HTR-8/SVneo (cell line): ENCODE data around the gene PXMP4.

Source experiments
- DNase-seq: peaks from one replicate; pipeline ENCODE4 v3.0.0; 2011; ENCODE audit warnings: low spot score, mixed read lengths; ENCODE audit not compliant: insufficient read length
- FAIRE-seq: peaks from 2 replicates; lab custom pipeline; 2011; peaks lifted over from hg19 to GRCh38; lab: Jason Lieb, UNC

The PXMP4 gene

GRCh38 chr20:33672426-33673113 is 47.5 kb downstream of the PXMP4 start:
- FAIRE-seq: no peak
- DNase-seq: no peak

- no peak for DNase-seq
- no peak for FAIRE-seq
Observed at GRCh38 chr20:33671573-33672288, 48.4 kb downstream of the PXMP4 start.

- no peak for FAIRE-seq
- no peak for DNase-seq
Observed at GRCh38 chr20:33670715-33671499, 49.2 kb downstream of the PXMP4 start.

GRCh38 chr20:33669873-33670640 is 50.1 kb downstream of the PXMP4 start:
- no peak for FAIRE-seq

GRCh38 chr20:33669224-33669623 is 50.9 kb downstream of the PXMP4 start:
- FAIRE-seq (no peak), DNase-seq (no peak)

More at GRCh38 chr20:33669873-33670640, 50.1 kb downstream of the PXMP4 start:
- DNase-seq: no peak

- DNase-seq: no peak
- FAIRE-seq: no peak
Observed at GRCh38 chr20:33668466-33669155, 51.5 kb downstream of the PXMP4 start.

- FAIRE-seq (no peak), DNase-seq (no peak)
Observed at GRCh38 chr20:33667676-33668465, 52.2 kb downstream of the PXMP4 start.

GRCh38 chr20:33667245-33667675 is 52.9 kb downstream of the PXMP4 start:
- FAIRE-seq: no peak
- no peak for DNase-seq

GRCh38 chr20:33666293-33667244 is 53.5 kb downstream of the PXMP4 start, which contains the start of gene ACTL10:
TSS of gene ACTL10 (plus strand) at chr20:33666943. CDS start at chr20:33667498, 555 bp downstream.
- FAIRE-seq: no peak
- no peak for DNase-seq

- DNase-seq: no peak
- peak; percentile 65 for FAIRE-seq
Observed at GRCh38 chr20:33664762-33665144, 55.4 kb downstream of the PXMP4 start.

- DNase-seq (no peak), FAIRE-seq (no peak)
Observed at GRCh38 chr20:33664085-33664761, 55.9 kb downstream of the PXMP4 start.

GRCh38 chr20:33663161-33664084 is 56.7 kb downstream of the PXMP4 start:
- peak; percentile 86 for DNase-seq
- peak; percentile 92 for FAIRE-seq

- DNase-seq (no peak), FAIRE-seq (no peak)
Observed at GRCh38 chr20:33662172-33662571, 57.9 kb downstream of the PXMP4 start, which contains the start of gene C20orf144. TSS of gene C20orf144 (plus strand) at chr20:33662327. CDS start at chr20:33662346, 19 bp downstream.

GRCh38 chr20:33660685-33661058 is 59.4 kb downstream of the PXMP4 start:
- no peak for FAIRE-seq

GRCh38 chr20:33660035-33660684 is 60.0 kb downstream of the PXMP4 start:
- no peak for DNase-seq
- no peak for FAIRE-seq

More at GRCh38 chr20:33660685-33661058, 59.4 kb downstream of the PXMP4 start:
- no peak for DNase-seq
